ENCODE results near the gene ZNF473.
"Not testable (repeated sequence)": the region's sequence is repeated elsewhere in the genome, so short reads cannot be mapped to it uniquely, and the experiment has no call there.

ZNF473 gene

DNA sequence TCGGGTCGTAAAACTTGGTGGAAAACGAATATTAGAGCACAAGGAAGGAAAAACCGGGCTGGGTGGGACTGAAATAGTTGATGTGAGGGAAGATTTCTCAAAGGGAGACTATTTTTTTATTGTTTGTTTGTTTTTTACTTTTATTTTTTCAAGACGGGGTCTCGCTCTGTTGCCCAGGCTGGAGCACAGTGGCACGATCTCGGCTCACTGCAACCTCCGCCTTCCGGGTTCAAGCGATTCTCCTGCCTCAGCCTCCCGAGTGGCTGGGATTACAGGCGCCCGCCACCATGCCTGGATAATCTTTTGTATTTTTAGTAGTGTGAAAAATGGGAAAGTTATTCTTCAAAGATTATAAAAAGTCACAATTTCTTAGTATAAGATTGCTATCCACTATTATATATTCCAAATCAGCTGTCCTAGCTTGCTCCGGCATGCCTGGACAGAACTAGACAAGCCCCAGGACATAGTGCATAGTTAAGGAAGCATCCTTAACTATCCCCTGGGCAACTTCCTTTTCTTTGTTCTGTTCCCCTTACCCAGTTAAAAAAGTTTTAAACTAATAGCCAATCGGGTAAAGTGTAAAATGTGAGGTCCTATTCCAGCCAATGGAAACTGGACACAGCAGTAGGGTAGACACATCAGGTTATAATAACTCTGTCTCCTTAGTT is 25.6 kb downstream of the ZNF473 start:
- not testable (repeated sequence) for DNase-seq

GRCh38 chr19:50051964-50052363 is 26.2 kb downstream of the ZNF473 start:
- DNase-seq, result no peak

- no peak for DNase-seq
Observed at GRCh38 chr19:50053119-50053518, 27.3 kb downstream of the ZNF473 start.

DNA sequence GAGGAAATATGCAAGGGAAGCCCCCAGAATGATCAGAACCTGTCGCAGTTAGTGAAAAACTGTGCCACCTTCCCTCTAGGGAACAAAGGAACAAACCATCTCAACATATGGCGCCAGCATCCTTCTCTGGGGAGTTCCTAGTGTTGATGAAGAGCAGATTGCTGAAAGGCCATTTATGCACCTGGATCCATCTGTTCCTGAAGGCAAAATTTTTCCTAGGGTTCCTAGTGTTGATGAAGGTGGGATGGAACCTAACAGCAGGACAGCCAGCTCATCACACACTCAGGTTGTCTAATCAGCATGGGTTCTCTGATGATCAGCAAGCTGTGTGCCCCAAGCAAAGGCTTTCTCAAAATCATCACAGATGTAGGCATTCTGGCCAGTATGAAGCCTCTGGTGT is 32.6 kb downstream of the ZNF473 start:
- no peak for DNase-seq

GRCh38 chr19:50059045-50059444 is 33.2 kb downstream of the ZNF473 start:
- DNase-seq, result no peak

DNA sequence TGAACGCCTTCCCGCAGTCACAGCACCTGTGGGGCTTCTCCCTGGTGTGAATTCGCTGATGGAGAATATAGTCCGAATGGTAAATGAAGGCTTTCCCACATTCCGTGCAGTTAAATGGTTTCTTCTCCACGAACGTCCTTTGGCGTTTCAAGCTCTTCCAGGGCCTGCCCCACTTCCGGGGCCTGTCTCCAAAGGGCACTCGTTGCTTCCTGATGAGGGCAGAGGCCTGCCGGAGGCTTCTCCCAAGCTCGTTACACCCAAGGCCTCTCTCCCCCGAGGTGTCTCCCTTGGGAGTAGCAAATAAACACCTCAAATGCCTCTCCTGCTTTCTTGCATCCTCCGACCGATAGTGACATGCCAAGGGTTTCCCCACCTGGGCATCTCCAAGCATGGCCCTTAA is 34.3 kb downstream of the ZNF473 start:
- DNase-seq, result no peak

GRCh38 chr19:50061650-50062049 is 35.8 kb downstream of the ZNF473 start:
- DNase-seq, result no peak

DNA sequence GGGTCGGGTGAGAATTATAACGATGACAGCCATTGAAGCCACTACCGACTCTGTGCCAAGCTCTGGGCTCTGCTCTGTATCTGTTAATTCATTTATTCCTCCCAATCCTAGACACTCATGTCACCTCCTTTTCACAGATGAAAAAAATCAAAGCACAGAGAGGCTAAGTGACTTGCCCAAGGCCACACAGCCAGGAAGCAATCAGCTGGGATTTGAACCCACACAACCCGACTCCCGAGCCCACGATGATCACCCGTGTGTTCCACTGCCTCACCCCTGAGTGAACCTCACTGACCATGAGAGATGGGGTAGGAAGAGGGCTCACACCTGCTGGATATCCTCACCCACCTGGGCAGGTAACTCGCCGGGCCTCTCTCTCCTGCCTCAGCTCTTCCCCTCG is 40.1 kb downstream of the ZNF473 start:
- DNase-seq, result no peak

DNA sequence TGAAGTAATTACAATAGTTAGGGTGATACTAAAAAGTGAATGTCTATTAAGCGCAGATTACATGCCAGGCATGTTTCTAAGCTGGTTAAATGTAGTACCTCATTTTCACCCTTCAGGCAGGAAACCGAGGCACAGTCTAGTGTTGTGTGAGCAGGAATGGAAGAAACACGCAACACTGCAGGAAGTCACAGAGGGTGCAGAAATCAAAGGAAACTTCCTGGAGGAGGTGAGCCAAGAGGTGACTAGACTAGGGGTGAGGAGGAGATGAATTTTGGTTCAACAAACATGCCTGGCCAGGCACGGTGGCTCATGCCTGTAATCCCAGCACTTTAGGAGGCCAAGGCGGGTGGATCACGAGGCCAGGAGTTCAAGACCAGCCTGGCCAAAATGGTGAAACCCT is 41.8 kb downstream of the ZNF473 start:
- DNase-seq, result no peak

DNA sequence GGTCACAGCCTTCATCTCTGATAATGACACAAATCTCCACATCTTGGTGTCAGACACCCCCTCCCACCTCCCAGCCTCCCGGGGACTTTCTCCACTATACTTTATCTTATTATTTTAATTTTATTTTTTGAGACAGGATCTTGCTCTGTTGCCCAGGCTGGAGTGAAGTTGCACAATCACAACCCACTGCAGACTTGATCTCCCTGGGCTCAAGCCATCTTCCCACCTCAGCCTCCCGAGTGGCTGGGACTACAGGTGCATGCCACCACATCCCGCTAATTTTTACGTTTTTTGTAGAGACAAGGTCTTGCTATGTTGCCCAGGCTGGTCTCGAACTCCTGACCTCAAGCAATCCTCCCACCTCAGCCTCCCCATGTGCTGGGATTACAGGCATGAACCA is 42.6 kb downstream of the ZNF473 start:
- DNase-seq, result not testable (repeated sequence)

DNA sequence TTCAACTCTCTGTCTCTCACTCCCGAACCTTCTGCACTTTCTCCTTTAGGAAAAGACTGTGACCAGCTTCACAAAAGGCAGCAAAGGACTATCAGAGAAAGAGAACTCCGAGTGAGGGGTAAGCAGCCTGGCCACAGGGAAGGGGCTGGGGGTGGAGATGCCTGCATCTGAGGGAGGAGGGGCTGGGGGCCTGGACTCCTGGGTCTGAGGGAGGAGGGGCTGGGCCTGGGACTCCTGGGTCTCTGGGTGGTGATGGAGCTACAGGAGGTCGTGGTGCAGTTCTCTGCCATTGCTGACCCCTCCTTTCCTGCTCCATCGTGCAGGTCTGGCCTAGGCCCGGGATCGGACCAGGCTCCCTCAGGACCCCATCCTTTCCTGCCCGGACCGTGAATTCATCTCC is 49.3 kb downstream of the ZNF473 start:
- DNase-seq, result not testable (repeated sequence)

DNA sequence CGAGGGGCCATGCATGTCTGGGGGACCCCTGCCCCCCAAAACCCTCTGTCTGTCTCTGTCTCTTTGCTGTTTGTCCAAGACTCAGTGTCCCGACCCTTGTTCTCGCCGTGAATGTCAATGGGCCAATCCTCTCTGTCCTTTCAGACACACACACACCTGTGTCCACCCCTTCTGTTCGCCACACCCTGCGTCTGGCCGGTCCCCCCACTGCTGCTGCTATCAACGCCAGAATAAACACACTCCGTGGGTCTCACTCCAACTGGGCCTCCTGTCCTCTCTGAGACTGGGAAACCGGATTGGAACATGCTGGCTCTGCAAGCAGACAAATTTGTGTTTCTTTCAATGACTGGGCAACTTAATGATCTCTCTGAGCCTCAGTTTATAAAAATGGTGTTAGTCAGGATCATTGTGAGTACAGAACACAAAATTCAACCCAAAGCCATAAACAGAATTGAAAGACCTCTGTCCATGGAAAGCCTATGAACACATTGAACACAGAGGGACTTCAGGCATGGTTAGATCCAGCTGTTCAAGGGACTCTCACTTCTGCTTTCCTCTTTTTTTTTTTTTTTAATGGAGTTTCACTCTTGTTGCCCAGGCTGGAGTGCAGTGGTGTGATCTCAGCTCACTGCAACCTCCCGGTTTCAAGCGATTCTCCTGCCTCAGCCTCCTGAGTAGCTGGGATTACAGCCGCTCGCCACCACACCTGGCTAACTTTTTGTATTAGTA is 50.0 kb downstream of the ZNF473 start:
- not testable (repeated sequence) for DNase-seq

DNA sequence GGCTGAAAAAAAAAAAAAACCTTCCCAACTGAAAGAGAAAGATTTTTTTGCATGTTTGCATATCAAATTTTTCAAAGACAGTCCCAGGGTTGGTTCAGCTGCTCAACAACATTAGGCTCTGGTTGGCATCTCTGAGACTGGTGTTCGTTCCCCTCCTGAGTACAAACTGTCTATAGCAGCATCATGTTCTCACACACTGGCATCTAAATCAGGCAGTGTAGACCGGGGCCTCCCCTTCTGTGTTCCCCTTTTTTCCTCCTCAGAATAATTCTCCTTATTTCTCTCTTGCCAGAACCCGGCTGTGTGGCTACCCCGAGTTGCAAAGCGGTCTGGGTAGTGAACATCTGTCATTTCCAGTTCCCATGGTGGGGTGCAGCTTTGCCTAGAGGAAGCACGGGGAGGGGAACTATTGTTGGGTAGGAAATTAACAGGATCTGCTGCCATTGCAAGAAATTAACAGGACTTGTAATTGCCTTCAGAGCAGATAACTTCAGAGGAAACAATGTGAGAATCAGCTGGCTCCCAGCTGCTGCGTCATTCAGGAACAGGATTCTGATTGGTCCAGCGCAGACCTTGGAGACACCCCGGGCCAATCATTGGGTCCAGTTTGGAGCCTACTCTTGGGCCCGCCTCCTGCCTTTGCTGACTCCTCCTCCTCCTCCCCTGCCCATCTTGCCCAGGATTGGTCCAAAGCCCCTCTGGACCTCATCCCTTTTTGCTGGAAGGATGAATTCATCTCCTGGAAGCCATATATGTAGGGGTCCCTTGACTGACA is 51.0 kb downstream of the ZNF473 start:
- not testable (repeated sequence) for DNase-seq

DNA sequence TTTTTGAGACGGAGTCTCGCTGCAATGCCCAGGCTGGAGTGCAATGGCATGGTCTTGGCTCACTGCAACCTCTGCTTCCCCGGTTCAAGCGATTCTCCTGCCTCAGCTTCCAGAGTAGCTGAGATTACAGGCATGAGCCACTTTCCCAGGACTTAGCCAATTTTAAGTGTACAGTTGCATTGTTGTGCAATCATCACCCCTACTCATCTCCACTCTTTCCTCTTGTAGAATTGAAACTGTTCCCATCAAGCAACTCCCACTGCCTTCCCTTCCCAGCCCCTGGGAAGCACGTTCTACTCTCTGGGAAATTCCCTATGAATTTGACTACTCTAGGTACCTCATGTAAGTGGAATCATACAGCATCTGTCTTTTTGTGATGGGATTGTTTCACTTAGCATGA is 53.2 kb downstream of the ZNF473 start:
- DNase-seq, result not testable (repeated sequence)

DNA sequence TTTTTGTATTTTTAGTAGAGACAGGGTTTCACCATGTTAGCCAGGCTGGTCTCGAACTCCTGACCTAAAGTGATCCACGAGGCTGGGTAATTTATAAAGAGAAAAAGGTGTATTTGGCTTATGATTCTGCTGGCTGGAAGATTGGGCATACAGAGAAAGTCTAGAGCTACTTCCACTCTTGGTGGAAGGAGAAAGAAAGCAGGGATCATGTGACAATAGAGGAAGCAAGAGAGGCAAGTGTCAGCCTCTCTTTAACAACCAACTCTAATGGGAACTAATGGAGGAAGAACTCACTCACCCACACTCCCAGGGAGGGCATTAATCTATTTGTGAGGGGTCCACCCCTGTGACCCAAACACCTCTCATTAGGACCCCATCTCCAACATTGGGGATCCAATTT is 58.6 kb downstream of the ZNF473 start:
- not testable (repeated sequence) for DNase-seq

GRCh38 chr19:50087153-50087552 is 61.3 kb downstream of the ZNF473 start:
- DNase-seq, result not testable (repeated sequence)

DNA sequence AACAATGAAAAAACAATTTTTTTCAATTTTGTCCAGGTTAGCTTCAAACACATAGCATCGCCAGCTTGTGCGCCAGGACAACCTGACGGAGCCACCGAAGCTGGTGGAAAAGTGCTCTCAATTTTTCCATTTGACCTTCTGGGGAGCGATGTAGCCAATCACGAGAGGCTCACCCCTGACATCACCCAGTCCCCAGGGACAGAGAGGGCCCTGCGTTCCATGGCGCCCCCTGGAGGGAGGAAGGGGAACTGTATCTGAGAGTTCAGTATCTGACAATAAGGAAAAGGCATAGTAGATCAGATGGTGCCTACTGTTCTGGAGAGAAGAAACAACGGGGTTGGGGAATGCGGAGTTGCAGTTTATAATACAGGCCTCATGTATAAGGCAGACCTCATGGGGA is 64.9 kb downstream of the ZNF473 start:
- DNase-seq, result peak; percentile 27

- not testable (repeated sequence) for DNase-seq
Observed at GRCh38 chr19:50091786-50092185, 66.0 kb downstream of the ZNF473 start.

GRCh38 chr19:50092597-50092996 is 66.8 kb downstream of the ZNF473 start:
- not testable (repeated sequence) for DNase-seq

DNA sequence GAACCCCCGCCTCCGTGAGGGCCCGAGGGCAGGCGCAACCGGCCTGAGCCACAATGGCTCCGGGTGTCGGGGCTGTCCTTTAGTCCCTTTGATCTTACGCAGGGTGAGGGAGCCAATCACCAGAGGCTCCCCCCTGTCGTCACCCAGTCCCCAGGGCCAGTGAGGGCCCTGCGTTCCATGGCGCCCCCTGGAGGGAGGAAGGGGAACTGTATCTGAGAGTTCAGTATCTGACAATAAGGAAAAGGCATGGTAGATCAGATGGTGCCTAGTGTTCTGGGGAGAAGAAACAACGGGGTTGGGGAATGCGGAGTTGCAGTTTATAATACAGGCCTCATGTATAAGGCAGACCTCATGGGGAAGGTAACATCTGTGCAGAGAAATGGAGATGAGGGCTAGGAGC is 72.1 kb downstream of the ZNF473 start:
- DNase-seq, result not testable (repeated sequence)

- DNase-seq, result not testable (repeated sequence)
Observed at GRCh38 chr19:50098892-50099291, 73.1 kb downstream of the ZNF473 start.

- not testable (repeated sequence) for DNase-seq
Observed at GRCh38 chr19:50099696-50100095, 73.9 kb downstream of the ZNF473 start.

DNA sequence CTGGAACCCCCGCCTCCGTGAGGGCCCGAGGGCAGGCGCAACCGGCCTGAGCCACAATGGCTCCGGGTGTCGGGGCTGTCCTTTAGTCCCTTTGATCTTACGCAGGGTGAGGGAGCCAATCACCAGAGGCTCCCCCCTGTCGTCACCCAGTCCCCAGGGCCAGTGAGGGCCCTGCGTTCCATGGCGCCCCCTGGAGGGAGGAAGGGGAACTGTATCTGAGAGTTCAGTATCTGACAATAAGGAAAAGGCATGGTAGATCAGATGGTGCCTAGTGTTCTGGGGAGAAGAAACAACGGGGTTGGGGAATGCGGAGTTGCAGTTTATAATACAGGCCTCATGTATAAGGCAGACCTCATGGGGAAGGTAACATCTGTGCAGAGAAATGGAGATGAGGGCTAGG is 75.1 kb downstream of the ZNF473 start:
- DNase-seq, result not testable (repeated sequence)

Data from hematopoietic multipotent progenitor cell treated with erythropoietin and hydrocortisone succinate and interleukin-3 and kit ligand, for 8 days (in vitro differentiated cells).